ENCODE measurements around the gene SOX4.

DNA sequence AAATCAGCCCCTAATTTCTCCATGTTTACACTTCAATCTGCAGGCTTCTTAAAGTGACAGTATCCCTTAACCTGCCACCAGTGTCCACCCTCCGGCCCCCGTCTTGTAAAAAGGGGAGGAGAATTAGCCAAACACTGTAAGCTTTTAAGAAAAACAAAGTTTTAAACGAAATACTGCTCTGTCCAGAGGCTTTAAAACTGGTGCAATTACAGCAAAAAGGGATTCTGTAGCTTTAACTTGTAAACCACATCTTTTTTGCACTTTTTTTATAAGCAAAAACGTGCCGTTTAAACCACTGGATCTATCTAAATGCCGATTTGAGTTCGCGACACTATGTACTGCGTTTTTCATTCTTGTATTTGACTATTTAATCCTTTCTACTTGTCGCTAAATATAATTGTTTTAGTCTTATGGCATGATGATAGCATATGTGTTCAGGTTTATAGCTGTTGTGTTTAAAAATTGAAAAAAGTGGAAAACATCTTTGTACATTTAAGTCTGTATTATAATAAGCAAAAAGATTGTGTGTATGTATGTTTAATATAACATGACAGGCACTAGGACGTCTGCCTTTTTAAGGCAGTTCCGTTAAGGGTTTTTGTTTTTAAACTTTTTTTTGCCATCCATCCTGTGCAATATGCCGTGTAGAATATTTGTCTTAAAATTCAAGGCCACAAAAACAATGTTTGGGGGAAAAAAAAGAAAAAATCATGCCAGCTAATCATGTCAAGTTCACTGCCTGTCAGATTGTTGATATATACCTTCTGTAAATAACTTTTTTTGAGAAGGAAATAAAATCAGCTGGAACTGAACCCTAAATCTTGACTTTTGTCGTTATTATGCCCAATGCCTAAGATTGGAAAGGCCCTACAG, 4.5 kb downstream of the SOX4 start:
- TF ChIP-seq EZH2 (IDR thresholded peaks at IDR 0.05; ENCODE audit: low read depth, unreplicated experiment) = no peak
- TF ChIP-seq, protein P1, sequence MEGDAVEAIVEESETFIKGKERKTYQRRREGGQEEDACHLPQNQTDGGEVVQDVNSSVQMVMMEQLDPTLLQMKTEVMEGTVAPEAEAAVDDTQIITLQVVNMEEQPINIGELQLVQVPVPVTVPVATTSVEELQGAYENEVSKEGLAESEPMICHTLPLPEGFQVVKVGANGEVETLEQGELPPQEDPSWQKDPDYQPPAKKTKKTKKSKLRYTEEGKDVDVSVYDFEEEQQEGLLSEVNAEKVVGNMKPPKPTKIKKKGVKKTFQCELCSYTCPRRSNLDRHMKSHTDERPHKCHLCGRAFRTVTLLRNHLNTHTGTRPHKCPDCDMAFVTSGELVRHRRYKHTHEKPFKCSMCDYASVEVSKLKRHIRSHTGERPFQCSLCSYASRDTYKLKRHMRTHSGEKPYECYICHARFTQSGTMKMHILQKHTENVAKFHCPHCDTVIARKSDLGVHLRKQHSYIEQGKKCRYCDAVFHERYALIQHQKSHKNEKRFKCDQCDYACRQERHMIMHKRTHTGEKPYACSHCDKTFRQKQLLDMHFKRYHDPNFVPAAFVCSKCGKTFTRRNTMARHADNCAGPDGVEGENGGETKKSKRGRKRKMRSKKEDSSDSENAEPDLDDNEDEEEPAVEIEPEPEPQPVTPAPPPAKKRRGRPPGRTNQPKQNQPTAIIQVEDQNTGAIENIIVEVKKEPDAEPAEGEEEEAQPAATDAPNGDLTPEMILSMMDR (conservative IDR thresholded peaks at IDR 0.05; ENCODE audit: low read depth in 2 of 2) = no peak
- TF ChIP-seq POLR2AphosphoS5 (IDR thresholded peaks at IDR 0.05; ENCODE audit: low read depth) = no peak; the same call in none of the 2 replicates
- no peak for TF ChIP-seq EZH2phosphoT487 (IDR thresholded peaks at IDR 0.05; ENCODE audit: unreplicated experiment)

Measured in GM23338 (cell line).